ENCODE measurements around the gene CCDC63. TPM values are rescaled to one million over a fixed set of nuclear protein-coding genes. Genes with fewer than 3 reads are reported as not detected.

The CCDC63 gene
- total RNA-seq, 2 experiments from 2014 or later: not detected

DNA sequence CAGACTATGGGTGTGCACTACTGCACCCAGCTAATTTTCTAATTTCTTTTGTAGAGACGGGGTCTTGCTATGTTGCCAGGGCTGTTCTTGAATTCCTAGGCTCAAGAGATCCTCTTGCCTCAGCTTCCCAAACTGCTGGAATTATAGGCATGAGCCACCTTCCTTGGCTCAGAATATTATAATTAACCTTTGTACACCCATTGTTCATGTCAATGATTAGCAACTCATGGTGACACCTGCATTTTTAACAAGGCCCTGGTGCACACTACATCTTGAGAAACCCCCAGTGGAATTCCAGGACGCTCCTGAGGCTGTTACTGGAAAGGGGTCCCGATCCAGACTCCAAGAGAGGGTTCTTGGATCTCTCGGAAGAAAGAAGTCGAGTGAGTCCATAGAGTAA, 28.3 kb upstream of the CCDC63 start:
- Histone ChIP-seq H3K4me1 (ENCODE audit: insufficient read depth, low read length, poor library complexity, severe bottlenecking) (no peaks in the 10 kb centered on the region), H4K20me1 (ENCODE audit: insufficient read depth, low read length) (no peaks in the 10 kb centered on the region), H3K36me3 (ENCODE audit: insufficient read depth, low read length) (no peaks in the 10 kb centered on the region), H3K27ac (ENCODE audit: low read depth, low read length, poor library complexity, severe bottlenecking) (no peak overlapping the region), H3K79me2 (ENCODE audit: insufficient read depth, low read depth, low read length) (no peaks in the 10 kb centered on the region), H2AFZ (ENCODE audit: low read length) (no peak overlapping the region), H3K4me3 (ENCODE audit: low read depth, low read length, poor library complexity, severe bottlenecking) (no peak overlapping the region), H3K9me3 (ENCODE audit: low read length) (no peaks in the 10 kb centered on the region), H3K9me2 (ENCODE audit: insufficient read depth, low read length) (no peaks in the 10 kb centered on the region), H3K4me2 (ENCODE audit: low read length) (no peak overlapping the region)
- DNase-seq (ENCODE audit: low spot score): no peak
- intact Hi-C loops (cut with micrococcal nuclease; ENCODE audit: unreplicated experiment): no loop called here
- ChIA-PET POLR2A (interaction anchor here (0.6 kb wide), 1 partner anchor 509 kb away, joined by 4 read pairs; no protein-coding TSS in a partner anchor), CTCF (ENCODE audit: unreplicated experiment) (no interaction called here)
- TF ChIP-seq, protein P1, sequence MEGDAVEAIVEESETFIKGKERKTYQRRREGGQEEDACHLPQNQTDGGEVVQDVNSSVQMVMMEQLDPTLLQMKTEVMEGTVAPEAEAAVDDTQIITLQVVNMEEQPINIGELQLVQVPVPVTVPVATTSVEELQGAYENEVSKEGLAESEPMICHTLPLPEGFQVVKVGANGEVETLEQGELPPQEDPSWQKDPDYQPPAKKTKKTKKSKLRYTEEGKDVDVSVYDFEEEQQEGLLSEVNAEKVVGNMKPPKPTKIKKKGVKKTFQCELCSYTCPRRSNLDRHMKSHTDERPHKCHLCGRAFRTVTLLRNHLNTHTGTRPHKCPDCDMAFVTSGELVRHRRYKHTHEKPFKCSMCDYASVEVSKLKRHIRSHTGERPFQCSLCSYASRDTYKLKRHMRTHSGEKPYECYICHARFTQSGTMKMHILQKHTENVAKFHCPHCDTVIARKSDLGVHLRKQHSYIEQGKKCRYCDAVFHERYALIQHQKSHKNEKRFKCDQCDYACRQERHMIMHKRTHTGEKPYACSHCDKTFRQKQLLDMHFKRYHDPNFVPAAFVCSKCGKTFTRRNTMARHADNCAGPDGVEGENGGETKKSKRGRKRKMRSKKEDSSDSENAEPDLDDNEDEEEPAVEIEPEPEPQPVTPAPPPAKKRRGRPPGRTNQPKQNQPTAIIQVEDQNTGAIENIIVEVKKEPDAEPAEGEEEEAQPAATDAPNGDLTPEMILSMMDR (conservative IDR thresholded peaks at IDR 0.05; ENCODE audit: low read length): no peak
- no peak for TF ChIP-seq EZH2phosphoT487 (IDR thresholded peaks at IDR 0.05; ENCODE audit: borderline replicate concordance, low read depth, low read length)
- BruUV-seq (replicated peaks): no TSS peak

DNA sequence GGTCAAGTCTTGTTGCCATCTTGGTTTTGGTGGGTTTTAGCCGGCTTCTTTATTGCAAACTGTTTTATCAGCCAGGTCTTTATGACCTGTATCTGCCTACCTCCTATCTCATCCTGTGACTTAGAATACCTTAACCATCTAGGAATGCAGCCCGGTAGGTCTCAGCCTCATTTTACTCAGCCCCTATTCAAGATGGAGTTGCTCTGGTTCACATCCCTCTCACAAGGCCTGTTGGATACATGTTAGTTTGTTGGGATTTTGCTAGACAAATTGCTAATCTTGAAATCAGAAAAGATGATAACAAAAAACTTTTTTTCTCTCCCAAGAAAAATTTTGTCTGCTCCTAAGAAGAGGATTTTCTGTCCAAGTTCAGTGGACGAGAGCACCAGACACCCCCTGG, 27.6 kb upstream of the CCDC63 start:
- H3K27ac ChIP-seq (ENCODE audit: low read depth, low read length, poor library complexity, severe bottlenecking): no peak overlapping the region
- H3K9me2 ChIP-seq (ENCODE audit: insufficient read depth, low read length): no peaks in the 10 kb centered on the region
- H3K4me3 ChIP-seq (ENCODE audit: low read depth, low read length, poor library complexity, severe bottlenecking): no peak overlapping the region
- no peak overlapping the region for H2AFZ ChIP-seq (ENCODE audit: low read length)
- intact Hi-C loops (cut with micrococcal nuclease; ENCODE audit: unreplicated experiment): no loop called here
- BruUV-seq (replicated peaks): no TSS peak
- H3K4me2 ChIP-seq (ENCODE audit: low read length): no peak overlapping the region
- TF ChIP-seq, protein P1 (conservative IDR thresholded peaks at IDR 0.05; ENCODE audit: low read length): no peak
- TF ChIP-seq EZH2phosphoT487 (IDR thresholded peaks at IDR 0.05; ENCODE audit: borderline replicate concordance, low read depth, low read length): no peak
- no peak for DNase-seq (ENCODE audit: low spot score)
- no peaks in the 10 kb centered on the region for H3K4me1 ChIP-seq (ENCODE audit: insufficient read depth, low read length, poor library complexity, severe bottlenecking)
- H3K36me3 ChIP-seq (ENCODE audit: insufficient read depth, low read length): no peaks in the 10 kb centered on the region
- no peaks in the 10 kb centered on the region for H3K79me2 ChIP-seq (ENCODE audit: insufficient read depth, low read depth, low read length)
- POLR2A ChIA-PET: no interaction called here
- CTCF ChIA-PET (ENCODE audit: unreplicated experiment): no interaction called here
- H3K9me3 ChIP-seq (ENCODE audit: low read length): no peaks in the 10 kb centered on the region
- H4K20me1 ChIP-seq (ENCODE audit: insufficient read depth, low read length): no peaks in the 10 kb centered on the region

DNA sequence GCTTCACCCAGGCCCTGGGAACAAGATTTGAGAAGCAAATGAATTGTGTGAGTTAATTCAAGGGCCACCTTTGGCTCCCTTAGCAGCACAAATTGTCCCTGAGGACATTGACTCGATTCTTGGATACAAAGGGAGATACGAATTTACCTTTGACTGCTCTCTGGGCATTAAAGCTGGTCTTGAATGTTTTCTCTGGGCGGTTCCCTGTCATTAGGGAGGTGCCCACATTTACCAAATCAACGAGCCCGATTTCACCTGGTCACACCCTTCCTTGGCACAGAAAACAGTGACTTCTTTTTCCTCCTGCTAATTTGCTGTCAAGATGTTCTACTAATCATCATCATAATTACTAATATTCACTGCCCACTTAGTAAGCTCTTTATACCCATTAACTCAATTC, 27.1 kb upstream of the CCDC63 start:
- H3K9me2 ChIP-seq (ENCODE audit: insufficient read depth, low read length): no peaks in the 10 kb centered on the region
- TF ChIP-seq, protein P1 (conservative IDR thresholded peaks at IDR 0.05; ENCODE audit: low read length): no peak
- no peak for TF ChIP-seq EZH2phosphoT487 (IDR thresholded peaks at IDR 0.05; ENCODE audit: borderline replicate concordance, low read depth, low read length)
- H3K36me3 ChIP-seq (ENCODE audit: insufficient read depth, low read length): no peaks in the 10 kb centered on the region
- no peaks in the 10 kb centered on the region for H3K79me2 ChIP-seq (ENCODE audit: insufficient read depth, low read depth, low read length)
- no peaks in the 10 kb centered on the region for H3K9me3 ChIP-seq (ENCODE audit: low read length)
- no peak overlapping the region for H2AFZ ChIP-seq (ENCODE audit: low read length)
- no peak for DNase-seq (ENCODE audit: low spot score)
- H4K20me1 ChIP-seq (ENCODE audit: insufficient read depth, low read length): no peaks in the 10 kb centered on the region
- no peak overlapping the region for H3K4me3 ChIP-seq (ENCODE audit: low read depth, low read length, poor library complexity, severe bottlenecking)
- intact Hi-C loops (cut with micrococcal nuclease; ENCODE audit: unreplicated experiment): no loop called here
- H3K4me1 ChIP-seq (ENCODE audit: insufficient read depth, low read length, poor library complexity, severe bottlenecking): no peaks in the 10 kb centered on the region
- H3K27ac ChIP-seq (ENCODE audit: low read depth, low read length, poor library complexity, severe bottlenecking): no peak overlapping the region
- BruUV-seq (replicated peaks): no TSS peak
- ChIA-PET POLR2A (interaction anchor here (1.0 kb wide), 1 partner anchor 60 kb away, joined by 5 read pairs; no protein-coding TSS in a partner anchor), CTCF (ENCODE audit: unreplicated experiment) (no interaction called here)
- no peak overlapping the region for H3K4me2 ChIP-seq (ENCODE audit: low read length)

All from OCI-LY7 (cell line).